Kasumi-1 (cell line): ENCODE measurements around the gene GRIN2C.
A peak's percentile ranks its signal among the peaks of the same experiment; 100 is the strongest.

Experiments
- DNase-seq, 2 experiments: peaks; one replicate each; lab custom pipeline; 2025; lab: John Stamatoyannopoulos, UW

GRIN2C gene

GRCh38 chr17:74846621-74847020 is 13.1 kb downstream of the GRIN2C start:
- DNase-seq, result no peak

GRCh38 chr17:74843352-74843627 is 16.4 kb downstream of the GRIN2C start:
- no peak for DNase-seq

- peak; percentile 35 to 61 for DNase-seq
These were observed 16.9 kb downstream of the GRIN2C start for GRCh38 chr17:74842599-74843351.

GRCh38 chr17:74842146-74842598 is 17.5 kb downstream of the GRIN2C start:
- DNase-seq, result no peak

- DNase-seq, result peak; percentile 74 to 83
These were observed 18.6 kb downstream of the GRIN2C start for GRCh38 chr17:74840989-74841666.

GRCh38 chr17:74839990-74840852 is 19.5 kb downstream of the GRIN2C start:
- no peak for DNase-seq

- DNase-seq, result no peak
These were observed 21.4 kb downstream of the GRIN2C start for GRCh38 chr17:74838274-74838673.

GRCh38 chr17:74836691-74837467 is 22.8 kb downstream of the GRIN2C start:
- DNase-seq, result no peak

GRCh38 chr17:74836191-74836590 is 23.5 kb downstream of the GRIN2C start:
- no peak for DNase-seq

GRCh38 chr17:74833501-74834377 is 25.9 kb downstream of the GRIN2C start:
- DNase-seq, result peak; percentile 45 to 59

GRCh38 chr17:74832421-74832820 is 27.3 kb downstream of the GRIN2C start:
- DNase-seq, result no peak

- DNase-seq, result no peak
These were observed 28.1 kb downstream of the GRIN2C start for GRCh38 chr17:74831444-74832146.

GRCh38 chr17:74830861-74831260 is 28.8 kb downstream of the GRIN2C start:
- no peak for DNase-seq

GRCh38 chr17:74827800-74828199 is 31.9 kb downstream of the GRIN2C start:
- no peak for DNase-seq

GRCh38 chr17:74825952-74826719 is 33.5 kb downstream of the GRIN2C start:
- no peak for DNase-seq

- DNase-seq, result no peak
These were observed 34.6 kb downstream of the GRIN2C start for GRCh38 chr17:74824961-74825627.

GRCh38 chr17:74822939-74823367 is 36.7 kb downstream of the GRIN2C start:
- no peak for DNase-seq

- no peak for DNase-seq
These were observed 37.2 kb downstream of the GRIN2C start for GRCh38 chr17:74822335-74822938.
